GM19043 (cell line): Measurements from ENCODE around the gene AADACL4.
A peak's percentile ranks its signal among the peaks of the same experiment; 100 is the strongest.
"Not testable (repeated sequence)": the region's sequence is repeated elsewhere in the genome, so short reads cannot be mapped to it uniquely, and the experiment has no call there.

Source experiments
- ATAC-seq: cut with Tn5 transposase; IDR thresholded peaks from one replicate; pipeline ENCODE4 v1.9.1; 2021; ENCODE audit warnings: low read depth; ENCODE audit not compliant: unreplicated experiment

Gene AADACL4

DNA sequence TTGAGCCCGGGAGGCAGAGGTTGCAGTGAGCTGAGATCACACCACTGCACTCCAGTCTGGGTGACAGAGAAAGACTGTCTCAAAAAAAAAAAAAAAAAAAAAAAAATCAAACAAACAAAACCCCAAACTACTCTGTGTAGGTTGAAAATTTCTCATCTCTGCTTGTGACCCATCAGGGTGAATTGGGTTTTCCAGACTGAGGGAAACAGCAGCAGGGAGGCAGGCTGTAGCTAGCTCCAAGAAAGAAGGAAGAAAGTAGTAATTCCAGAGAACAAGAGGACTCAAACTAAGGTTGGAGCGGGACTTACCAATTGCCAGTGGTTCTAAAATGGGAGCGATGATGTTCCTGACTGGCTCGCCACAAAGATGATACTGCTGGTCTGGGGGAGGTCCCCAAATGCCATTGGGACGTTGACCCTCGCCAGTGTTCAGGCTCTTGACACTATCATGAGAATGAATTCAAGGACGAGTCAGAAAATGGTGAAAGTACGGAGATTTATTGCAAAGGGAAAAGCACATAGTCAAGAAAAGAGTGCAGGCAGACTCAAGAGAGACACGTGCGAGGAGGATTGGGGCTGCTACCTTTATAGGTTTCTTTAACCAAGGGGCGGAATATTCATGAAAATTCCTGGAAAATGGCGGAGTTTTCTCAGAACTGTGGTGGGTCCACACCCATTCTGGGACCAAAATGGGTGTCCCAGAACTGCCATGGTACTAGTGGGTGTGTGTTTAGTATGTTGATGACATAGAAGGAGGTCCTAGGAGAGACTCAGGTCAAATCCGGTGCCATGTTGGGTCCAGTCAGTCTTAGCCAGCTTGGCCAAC is 13.4 kb downstream of the AADACL4 start:
- no peak for ATAC-seq

DNA sequence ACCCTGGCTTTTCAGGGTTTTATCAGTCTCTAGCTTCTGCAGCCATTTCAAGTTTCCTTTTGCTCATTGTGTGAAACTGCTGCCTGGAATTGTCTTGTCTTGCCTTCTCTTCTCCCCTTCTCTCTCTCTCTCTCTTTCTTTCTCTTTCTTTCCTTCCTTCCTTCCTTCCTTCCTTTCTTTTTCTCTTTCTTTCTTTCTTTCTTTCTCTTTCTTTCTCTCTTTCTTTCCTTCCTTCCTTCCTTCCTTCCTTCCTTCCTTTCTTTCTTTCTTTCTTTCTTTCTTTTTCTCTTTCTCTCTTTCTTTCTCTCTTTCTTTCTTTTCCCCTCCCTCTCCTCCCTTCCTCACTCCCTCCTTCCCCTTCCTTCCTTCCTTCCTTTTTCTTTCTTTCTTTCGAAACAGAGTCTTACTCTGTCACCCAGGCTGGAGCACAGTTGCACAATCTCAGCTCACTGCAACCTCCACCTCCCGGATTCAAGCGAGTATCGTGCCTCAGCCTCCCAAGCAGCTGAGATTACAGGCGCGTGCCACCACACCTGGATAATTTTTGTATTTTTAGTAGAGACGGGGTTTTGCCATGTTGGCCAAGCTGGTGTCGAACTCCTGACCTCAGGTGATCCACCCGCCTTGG is 14.1 kb downstream of the AADACL4 start:
- ATAC-seq, result not testable (repeated sequence)

DNA sequence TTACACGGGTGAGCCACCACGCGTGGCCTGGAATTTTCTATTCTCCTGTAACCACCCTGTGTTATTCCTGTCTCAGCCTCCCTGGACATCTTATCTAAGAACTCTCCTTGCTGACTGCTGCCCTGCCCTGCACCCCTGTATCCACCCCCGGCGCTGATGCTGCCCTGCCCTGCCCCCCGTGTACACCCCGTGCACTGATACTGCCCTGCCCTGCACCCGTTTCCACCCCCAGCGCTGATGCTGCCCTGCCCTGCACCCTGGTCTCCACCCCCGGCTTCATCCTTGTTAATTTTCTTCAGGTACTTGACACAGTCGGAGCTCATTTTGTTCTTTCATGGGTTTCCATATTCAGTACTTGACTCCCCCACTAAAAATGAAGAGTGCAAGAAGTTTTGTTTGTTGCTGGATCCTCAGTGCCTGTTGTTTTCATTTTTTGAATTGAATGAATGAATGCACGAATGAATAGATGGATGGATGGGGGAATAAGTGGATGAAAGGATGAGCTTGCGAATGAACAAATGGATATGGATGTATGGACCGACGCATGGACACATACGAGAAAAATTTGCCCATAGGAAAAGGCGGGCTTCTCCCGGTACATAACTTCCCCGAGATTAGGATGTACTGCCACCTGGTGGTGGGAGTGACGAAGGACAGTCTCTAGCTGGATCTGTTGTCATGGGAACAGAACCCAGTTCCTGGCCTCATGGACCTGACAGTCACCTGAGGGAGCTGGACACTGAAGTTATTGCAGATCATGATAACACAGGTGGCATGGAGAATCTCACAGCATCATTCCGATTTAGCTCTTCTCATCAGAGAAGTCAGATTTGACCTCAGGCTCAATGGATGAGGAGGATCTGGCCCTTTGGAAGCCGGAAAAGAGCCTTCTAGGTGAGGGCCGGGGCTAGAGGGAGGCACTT is 14.9 kb downstream of the AADACL4 start:
- ATAC-seq, result peak; percentile 51

DNA sequence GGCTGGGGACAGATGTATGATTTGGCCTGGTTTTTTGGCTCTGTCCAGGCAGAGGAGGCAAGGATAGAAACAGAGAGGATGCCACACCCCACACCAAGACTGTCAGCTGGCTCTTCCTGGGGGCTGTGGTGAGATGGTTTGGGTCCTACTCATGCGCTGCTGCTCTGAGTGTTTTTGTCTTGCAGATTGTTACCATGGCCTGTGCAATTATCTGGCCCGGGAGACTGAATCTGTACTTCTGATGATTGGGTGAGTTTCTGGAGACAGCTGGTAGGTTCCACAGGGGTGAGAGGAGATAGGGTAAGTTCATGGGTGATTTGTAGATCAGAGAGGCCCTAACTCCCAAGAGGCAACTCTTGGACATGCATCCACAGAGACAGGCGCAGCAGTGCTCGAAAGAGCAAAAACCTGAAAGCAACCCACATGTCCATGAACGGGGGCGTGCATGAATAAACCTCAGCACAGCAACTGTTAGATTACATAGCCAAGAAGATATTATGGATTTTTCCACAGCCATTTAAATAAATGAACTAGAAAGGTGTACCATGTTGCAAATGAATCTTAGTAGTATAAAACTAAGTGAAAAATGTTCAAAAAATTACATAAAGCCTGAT is 17.8 kb downstream of the AADACL4 start:
- no peak for ATAC-seq

DNA sequence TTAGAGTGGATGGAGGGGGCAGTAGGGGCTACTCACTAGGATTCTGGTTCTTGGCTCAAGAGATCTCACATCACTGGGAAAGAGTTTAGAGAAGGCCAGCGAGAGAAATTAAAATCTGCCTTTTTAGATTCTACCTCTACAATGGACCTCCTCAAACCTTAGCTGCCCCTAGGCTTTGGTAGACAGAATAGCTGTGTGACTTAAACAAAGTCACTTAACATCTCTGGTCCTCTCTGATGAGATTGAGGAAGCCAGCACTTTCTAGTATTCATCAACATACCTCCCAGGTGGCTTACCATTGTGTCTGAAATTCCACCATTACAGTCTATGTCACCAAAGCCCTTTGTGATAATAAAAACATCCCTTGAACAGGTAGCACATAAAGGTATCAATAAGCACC is 18.7 kb downstream of the AADACL4 start:
- ATAC-seq, result no peak

DNA sequence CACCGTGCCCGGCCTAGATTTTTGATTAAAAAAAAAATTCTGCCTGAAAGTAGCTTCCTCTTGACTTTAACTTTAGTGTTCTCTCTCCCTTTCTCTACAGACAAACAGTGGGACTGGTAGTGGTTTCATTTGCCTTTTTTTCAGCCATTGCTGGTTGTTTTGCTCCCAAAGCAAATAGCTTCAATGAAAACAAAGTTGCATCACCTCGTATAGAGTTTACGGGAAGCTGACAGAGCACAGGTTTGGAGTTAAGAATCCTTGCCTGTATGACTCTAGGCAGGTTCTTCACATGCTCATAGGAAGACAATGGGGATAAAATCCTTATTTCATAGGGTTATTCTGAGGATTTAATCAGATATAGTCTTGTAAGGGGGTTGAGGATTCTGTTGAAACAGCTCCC is 21.6 kb downstream of the AADACL4 start:
- ATAC-seq, result no peak

DNA sequence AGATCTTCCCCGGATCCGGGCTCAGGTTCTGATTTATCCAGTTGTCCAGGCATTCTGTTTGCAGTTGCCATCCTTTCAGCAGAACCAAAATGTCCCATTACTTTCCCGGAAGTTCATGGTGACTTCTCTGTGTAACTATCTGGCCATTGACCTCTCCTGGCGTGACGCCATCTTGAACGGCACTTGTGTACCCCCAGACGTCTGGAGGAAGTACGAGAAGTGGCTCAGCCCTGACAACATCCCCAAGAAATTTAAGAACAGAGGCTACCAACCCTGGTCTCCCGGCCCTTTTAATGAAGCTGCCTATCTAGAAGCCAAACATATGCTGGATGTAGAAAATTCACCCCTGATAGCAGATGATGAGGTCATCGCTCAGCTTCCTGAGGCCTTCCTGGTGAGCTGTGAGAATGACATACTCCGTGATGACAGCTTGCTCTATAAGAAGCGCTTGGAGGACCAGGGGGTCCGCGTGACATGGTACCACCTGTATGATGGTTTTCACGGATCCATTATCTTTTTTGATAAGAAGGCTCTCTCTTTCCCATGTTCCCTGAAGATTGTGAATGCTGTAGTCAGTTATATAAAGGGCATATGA is 22.4 kb downstream of the AADACL4 start:
- ATAC-seq, result no peak

DNA sequence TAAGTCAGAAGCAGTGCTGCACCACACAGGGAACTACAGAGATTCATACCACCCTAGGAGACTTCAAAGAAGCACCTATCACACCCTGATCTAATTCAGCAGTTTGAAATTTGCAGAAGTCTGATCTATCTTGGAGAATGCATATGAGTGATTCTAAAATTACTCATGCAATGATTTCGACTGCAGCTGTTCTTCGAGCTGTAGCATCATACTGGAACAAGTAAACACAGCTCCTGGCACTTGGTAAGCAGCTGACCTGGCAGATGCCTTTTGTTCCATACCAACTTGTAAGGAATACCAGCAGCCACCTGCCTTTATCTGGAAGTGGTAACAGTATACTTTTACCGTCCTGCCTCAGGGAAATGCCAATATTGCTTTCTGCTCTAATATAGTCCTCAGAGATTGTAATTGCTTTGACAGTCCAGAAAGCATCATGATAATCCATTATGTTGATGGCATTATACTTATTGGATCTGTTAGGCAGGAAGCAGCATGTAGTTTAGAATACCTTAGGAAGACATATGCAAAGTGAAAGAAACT is 25.7 kb downstream of the AADACL4 start:
- ATAC-seq, result no peak

DNA sequence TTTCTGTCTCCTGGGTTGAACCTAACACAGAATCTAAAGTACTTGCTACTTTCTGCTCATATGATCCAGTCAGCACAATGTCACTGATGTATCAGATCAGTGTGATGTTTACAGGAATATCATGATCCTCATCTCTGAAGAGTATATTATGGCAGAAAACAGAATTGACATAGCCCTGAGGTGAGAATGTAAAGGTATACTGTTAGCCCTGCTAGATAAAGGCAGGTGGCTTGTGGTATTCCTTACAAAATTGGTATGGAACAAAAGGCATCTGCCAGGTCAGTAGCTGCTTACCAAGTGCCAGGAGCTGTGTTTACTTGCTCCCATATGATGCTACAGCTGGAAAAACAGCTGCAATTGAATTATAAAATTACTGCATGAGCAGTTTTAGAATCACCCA is 30.5 kb downstream of the AADACL4 start:
- ATAC-seq, result no peak

DNA sequence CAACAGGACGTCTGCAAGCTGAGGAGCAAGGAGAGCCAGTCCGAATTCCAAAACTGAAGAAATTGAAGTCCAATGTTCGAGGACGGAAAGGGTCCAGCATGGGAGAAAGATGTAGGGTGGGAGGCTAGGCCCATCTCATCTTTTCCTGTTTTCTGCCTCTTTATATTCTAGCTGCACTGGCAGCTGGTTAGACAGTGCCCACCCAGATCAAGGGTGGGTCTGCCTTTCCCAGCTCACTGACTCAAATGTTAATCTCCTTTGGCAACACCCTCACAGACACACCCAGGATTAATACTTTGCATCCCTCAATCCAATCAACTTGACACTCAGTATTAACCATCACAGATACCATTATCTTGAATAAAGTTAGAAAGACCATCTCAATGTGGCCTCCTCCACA is 32.2 kb downstream of the AADACL4 start:
- not testable (repeated sequence) for ATAC-seq

DNA sequence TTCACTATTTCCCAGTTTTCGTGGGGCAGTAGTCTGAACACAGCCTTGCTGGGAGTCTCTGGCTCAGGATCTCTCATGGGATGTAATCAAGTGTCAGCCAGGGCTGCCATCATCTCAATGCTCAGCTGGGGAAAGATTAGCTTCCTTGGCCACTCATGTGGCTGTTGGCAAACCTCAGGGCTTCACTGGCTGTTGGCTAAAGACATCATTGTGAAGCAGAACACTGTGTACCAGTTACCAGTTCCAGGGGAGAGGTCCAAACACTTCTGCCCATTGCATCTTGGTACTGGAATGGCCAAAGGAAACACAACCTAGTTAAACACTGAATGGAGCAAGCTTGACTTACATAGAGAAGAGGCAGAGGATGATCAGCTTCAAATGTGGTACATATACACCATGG is 33.7 kb downstream of the AADACL4 start:
- no peak for ATAC-seq

DNA sequence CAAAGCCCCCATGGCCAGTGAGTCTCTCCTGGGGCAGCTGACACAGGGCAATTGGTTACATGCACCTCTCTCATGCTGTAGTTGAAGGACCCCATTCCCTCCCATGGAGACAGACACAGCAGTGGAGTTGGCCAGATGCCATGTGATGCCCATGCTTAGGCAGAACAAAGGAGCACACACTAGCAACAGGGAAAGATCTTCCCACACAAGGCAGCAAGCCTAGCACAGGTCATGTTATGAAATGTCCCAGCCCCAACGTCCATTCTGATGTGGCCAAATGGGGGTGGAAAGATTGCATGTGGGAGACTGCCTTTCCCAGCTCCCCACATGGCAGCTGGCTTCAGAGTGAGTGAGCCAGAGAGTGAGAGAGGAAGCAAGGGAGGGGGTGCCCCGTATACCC is 34.5 kb downstream of the AADACL4 start:
- ATAC-seq, result no peak

DNA sequence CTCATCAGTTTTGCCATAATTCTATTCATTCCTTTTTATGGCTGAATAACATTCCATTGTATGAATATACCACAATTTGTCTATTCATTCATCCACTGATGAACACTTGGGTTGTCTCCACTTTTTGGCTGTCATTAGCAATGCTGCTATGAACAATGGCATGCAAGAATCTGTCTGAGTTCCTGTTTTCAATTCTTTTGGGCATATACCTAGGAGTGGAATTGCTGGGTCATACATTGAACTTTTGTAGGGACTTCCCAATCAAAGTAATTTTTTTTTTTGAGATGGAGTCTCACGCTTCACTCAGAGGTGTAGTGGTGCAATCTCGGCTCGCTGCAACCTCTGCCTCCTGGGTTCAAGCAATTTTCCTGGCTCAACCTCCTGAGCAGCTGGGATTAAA is 34.9 kb downstream of the AADACL4 start:
- ATAC-seq, result no peak

DNA sequence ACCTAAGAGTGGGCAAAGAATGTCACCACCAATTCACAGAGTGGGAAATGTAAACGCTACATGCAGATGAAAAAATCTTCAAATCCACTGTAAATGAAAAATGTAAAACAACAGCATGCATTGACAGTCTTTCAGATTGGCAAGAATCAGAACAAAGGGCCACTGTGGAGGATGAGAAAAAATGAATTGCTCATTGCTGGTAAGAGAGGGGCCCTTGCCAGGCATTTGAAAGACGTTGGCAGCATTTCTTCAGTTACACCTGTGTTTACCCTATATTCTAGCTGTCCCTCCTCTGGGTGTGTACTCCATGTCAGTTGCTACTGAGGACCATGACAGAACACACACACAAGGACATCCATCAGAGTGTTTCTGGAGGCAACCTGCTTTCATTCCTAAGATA is 46.3 kb downstream of the AADACL4 start:
- no peak for ATAC-seq

DNA sequence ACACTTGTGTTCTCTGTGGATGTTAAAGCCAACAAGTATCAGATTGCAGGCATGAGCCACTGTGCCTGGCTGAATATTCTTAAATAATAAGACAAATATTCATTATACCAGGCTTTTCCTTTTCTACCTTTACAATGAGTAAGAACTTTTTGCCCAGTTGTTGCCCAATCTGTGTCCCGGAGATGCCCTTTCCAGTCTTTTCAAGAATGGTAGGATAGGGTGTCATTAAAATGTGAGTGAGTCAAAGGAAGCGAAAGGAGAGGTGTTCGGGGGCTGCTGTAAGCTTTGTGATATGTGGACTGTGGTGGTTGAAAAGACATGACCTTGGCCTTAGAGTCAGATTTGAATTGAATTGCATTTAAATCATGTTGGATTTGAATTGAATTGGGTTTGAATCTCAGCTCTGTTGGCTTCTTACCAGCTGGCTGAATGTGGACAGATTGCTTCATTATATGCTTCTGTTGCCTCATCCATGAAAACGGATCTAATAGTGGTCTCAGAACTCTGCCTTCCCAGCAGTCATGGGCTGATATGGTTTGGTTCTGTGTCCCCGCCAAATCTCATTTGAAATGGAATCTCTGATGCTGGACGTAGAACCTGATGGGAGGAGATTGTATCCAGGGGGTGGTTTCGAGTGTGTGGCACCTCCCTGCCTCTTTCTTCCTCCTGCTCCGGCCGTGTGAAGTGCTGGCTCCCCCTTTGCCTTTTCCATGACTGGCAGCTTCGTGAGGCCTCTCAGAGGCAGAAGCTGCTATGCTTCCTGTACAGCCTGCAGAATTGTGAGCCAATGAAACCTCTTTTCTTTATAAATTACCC is 49.3 kb downstream of the AADACL4 start:
- ATAC-seq, result no peak

DNA sequence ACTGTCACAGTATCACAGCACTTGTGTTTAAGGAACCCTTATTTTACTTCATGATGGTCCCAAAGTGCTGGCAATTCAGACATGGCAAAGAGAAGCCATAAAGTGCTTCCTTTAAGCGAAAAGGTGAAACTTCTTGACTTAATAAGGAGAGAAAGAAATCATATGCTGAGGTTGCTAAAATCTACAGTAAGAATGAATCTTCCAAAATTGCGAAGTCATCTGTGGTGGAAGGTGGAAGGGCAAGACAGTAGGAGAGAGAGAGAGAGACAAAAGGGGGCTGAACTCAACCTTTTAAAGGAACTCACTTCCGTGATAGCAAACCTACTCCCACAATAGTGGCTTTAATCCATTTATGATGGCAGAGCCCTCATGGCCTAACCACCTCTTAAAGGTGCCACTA is 52.8 kb downstream of the AADACL4 start:
- no peak for ATAC-seq

DNA sequence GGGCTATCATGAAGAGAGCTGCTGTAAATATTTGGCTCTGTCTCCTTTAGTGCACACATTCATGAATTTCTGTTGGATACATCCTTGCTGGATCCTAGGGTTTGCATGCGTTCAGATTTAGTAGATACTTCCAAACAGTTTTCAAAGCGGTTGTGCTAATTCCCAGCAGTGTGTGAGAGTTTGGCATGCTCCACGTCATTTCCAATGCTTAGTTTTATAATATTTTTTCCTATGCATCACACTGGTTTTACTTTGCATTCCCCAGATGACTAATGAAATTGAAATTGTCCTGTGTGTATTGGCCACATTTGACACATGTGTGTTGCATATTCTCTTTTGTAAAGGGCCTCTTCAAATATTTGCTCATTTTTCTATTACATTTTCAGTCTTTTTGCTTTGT is 53.5 kb downstream of the AADACL4 start:
- no peak for ATAC-seq

DNA sequence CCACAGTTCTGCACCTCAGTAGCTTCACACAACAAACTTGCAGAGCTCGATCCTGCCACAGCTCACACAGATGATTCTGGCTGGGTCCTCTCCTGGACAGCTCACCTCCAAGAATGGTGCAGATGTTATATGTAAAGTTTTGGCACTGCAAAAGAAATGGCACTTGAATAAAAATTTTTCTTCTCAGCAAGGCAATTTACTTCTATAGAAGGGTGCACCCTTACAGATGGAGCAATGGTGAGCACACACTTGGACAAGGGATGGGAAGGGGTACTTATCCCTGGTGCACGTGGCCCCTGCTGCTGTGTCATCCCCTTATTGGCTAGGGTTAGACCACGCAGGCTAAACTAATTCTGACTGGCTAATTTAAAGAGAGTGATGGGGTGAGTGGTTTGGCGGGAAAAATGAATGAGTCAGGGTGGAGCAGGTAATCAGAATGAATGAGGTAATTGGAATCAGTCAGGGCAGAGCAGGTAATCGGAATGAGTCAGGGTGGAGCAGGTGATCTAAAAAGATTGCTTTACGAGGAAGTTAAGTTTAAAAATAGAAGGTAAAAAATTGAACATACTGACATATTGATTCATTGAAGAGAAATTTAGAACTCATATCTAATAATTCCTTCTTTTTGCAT is 60.1 kb downstream of the AADACL4 start:
- ATAC-seq, result no peak

DNA sequence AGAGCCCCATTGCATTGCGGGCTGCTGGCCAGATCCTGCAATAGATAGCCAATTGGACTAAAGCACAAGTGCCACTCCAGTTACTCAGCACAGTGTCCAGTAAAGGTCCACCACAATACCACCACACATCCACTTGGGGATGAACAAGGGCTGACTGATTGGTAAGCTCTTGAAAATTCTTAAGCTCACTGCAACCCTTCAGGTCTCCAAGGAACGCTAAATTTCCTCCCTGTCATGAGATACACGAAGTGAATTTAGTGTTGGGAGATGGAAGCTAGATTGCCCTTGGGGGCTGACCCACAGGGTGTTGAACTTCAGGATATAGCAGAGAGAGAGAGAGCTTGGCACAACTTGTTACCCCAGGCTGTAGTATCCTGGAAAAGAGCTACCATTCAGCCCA is 62.2 kb downstream of the AADACL4 start:
- no peak for ATAC-seq
